Germinal center (tissue), 1 donor: Measurements from ENCODE around the gene ERBIN.

Experiments used
- DNase-seq: peaks from one replicate; pipeline ENCODE4 v3.0.0; 2012; ENCODE audit warnings: mixed read lengths, low spot score

Gene ERBIN

DNA sequence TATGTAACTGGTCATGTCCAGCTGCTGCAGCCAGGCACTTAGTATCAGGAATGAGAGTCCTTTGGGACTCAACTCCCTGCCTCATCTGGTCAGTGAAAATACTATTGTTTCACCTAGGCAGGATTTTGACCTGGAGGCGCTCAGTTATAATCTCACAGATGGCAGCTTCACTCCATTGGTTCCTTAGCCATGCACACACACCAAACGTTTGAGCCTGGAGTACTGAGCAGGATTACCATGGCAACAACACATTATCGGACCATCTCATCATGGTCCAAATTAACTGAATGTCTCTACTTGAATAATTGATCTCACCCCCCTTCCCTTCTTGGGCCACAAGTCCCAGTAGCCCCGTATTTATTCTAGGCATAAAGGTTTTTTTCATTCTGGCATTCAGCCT lies 202.8 kb downstream of the ERBIN start:
- no peak for DNase-seq

DNA sequence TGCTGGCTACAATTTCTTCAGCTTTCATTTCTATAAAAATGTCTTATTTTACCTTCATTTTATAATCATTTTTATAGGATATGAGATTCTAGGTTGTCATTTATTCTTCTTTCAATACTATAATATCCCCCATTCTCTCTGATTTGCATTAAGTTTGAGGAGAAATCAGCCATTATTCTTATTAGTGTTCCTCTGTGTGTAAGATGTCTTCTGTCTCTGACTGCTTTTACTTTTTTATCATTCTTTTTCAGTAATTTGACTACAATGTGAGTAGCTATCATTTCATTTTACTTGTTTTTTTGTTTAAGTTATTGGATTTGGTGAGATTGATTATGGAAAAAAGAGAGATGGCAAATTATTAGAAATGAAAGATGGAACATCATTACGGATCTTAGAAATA lies 204.1 kb downstream of the ERBIN start:
- DNase-seq: no peak
